ENCODE data around the gene GSAP.
A peak's percentile ranks its signal among the peaks of the same experiment; 100 is the strongest.

Gene GSAP

DNA sequence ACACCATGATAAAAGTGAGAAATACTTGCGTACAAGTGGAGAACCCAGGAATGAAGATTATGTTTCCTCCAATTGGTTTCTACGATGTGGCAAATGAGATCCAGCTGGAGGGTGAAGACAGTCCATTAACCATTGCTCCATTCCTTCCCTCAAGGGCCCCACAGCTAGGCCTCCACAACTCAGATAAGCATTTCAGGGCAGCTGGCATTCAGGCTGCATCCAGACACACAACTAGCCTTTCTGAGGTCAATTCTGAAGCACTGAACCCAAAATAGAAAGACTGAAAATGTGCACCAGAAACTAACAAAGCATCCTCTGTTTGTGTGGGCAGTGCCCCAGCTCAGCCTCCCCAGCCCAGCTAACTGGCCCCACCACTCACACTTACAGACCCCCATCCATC lies 94.8 kb downstream of the GSAP start:
- no peak for TF ChIP-seq CTCF (IDR thresholded peaks at IDR 0.05; ENCODE audit: low read depth, low read length)
- TF ChIP-seq MYC (IDR thresholded peaks at IDR 0.05; ENCODE audit: low read depth, low read length), result no peak
- TF ChIP-seq, protein P1, sequence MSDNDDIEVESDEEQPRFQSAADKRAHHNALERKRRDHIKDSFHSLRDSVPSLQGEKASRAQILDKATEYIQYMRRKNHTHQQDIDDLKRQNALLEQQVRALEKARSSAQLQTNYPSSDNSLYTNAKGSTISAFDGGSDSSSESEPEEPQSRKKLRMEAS (IDR thresholded peaks at IDR 0.05; ENCODE audit: low read depth, low read length), result no peak
- TF ChIP-seq POLR2A (IDR thresholded peaks at IDR 0.05; ENCODE audit: extremely low read depth, insufficient read length), result no peak
- DNase-seq (ENCODE audit: low read depth), result no peak
- no peak overlapping the region for H3K4me3 ChIP-seq (ENCODE audit: low read depth, low read length)

- TF ChIP-seq, protein P1 (IDR thresholded peaks at IDR 0.05; ENCODE audit: low read depth, low read length), result no peak
- TF ChIP-seq CTCF (IDR thresholded peaks at IDR 0.05; ENCODE audit: low read depth, low read length), result no peak
- no peak for DNase-seq (ENCODE audit: low read depth)
- no peak overlapping the region for H3K4me3 ChIP-seq (ENCODE audit: low read depth, low read length)
Measured at GRCh38 chr7:77320714-77321113, 95.4 kb downstream of the GSAP start.

DNA sequence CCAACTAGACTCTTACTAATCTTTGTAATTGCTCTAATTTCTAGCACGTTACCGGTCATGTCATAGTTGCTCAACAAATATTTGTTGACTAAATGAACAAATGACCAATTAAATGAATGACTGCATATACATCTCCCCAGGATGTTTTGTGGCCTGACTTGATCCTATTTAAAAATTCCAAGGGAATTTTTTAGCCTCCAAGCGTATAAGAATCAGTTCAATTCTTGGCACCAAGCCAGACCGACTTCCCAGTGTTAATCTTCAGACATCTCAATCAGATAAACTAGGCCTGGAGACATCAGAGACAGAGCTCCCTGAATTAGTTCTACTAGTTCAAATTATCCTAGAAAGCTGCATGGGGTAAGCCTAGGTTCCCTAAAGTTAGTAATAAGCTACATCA lies 96.0 kb downstream of the GSAP start:
- TF ChIP-seq MYC (IDR thresholded peaks at IDR 0.05; ENCODE audit: low read depth, low read length) (no peak), CTCF (IDR thresholded peaks at IDR 0.05; ENCODE audit: low read depth, low read length) (no peak), POLR2A (IDR thresholded peaks at IDR 0.05; ENCODE audit: extremely low read depth, insufficient read length) (no peak)
- TF ChIP-seq, protein P1 (IDR thresholded peaks at IDR 0.05; ENCODE audit: low read depth, low read length), result no peak
- no peak for DNase-seq (ENCODE audit: low read depth)
- no peak overlapping the region for H3K4me3 ChIP-seq (ENCODE audit: low read depth, low read length)

- no peak overlapping the region for H3K4me3 ChIP-seq (ENCODE audit: low read depth, low read length)
- no peak for DNase-seq (ENCODE audit: low read depth)
- TF ChIP-seq, protein P1 (IDR thresholded peaks at IDR 0.05; ENCODE audit: low read depth, low read length), result no peak
- TF ChIP-seq POLR2A (IDR thresholded peaks at IDR 0.05; ENCODE audit: extremely low read depth, insufficient read length) (no peak), MYC (IDR thresholded peaks at IDR 0.05; ENCODE audit: low read depth, low read length) (no peak), CTCF (IDR thresholded peaks at IDR 0.05; ENCODE audit: low read depth, low read length) (no peak)
Measured at GRCh38 chr7:77318019-77318418, 98.1 kb downstream of the GSAP start.

GRCh38 chr7:77316219-77316978 lies 99.8 kb downstream of the GSAP start:
- no peak overlapping the region for H3K4me3 ChIP-seq (ENCODE audit: low read depth, low read length)
- TF ChIP-seq MYC (IDR thresholded peaks at IDR 0.05; ENCODE audit: low read depth, low read length) (no peak), CTCF (IDR thresholded peaks at IDR 0.05; ENCODE audit: low read depth, low read length) (no peak), POLR2A (IDR thresholded peaks at IDR 0.05; ENCODE audit: extremely low read depth, insufficient read length) (no peak)
- TF ChIP-seq, protein P1 (IDR thresholded peaks at IDR 0.05; ENCODE audit: low read depth, low read length), result no peak
- peak; percentile 83 for DNase-seq (ENCODE audit: low read depth)
